HEK293 (cell line): ENCODE measurements around the gene IFNL1.

Experiments
- CTCF ChIA-PET: fragments of 350-600 bp; formaldehyde crosslinking; extraction: SDS; loops from one replicate; lab custom pipeline; 2021; ENCODE audit warnings: antibody characterized with exemption; lab: Yijun Ruan, JAX
- POLR2A ChIA-PET: fragments of 300-600 bp; formaldehyde crosslinking; extraction: SDS; loops from one replicate; lab custom pipeline; 2020; ENCODE audit warnings: antibody characterized with exemption, inconsistent platforms; lab: Yijun Ruan, JAX
- H3K27ac ChIP-seq: fragments of 200-500 bp; sonication (Bioruptor generic); 2 replicates; pipeline ENCODE4 v1.5.1; 2014; ENCODE audit warnings: low read depth, low read length, control low read depth, inconsistent platforms; ENCODE audit errors: extremely low read depth
- H3K36me3 ChIP-seq, 2 experiments: fragments of 200-500 bp in 1 of 2; sonication (Bioruptor generic) in 1 of 2; 1 replicate in 1 of 2; 2 replicates in 1 of 2; pipeline ENCODE4 v1.5.1; 2014 to 2017; ENCODE audit warnings: inconsistent platforms in 2 of 2, low read length in 2 of 2; ENCODE audit not compliant: control insufficient read depth in 2 of 2, insufficient read depth in 1 of 2
- H3K4me1 ChIP-seq: fragments of 200-500 bp; sonication (Bioruptor generic); 2 replicates; pipeline ENCODE4 v1.5.1; 2014; ENCODE audit warnings: mild to moderate bottlenecking, low read length, inconsistent platforms; ENCODE audit not compliant: control insufficient read depth, insufficient read depth
- H3K4me3 ChIP-seq: 2 replicates; pipeline ENCODE4 v1.5.1; 2011; ENCODE audit warnings: low read depth, mild to moderate bottlenecking, control low read depth, low read length, moderate library complexity
- H3K9me3 ChIP-seq: fragments of 200-500 bp; sonication (Bioruptor generic); 2 replicates; pipeline ENCODE4 v1.5.1; 2014; ENCODE audit warnings: low read depth, low read length, inconsistent platforms; ENCODE audit not compliant: control insufficient read depth, insufficient read depth
- GLI2 ChIP-seq: fragments of 450-650 bp; formaldehyde crosslinking; IDR thresholded peaks from 2 replicates; pipeline ENCODE4; 2017; ENCODE audit warnings: missing biosample characterization, missing genetic modification characterization, low read depth, borderline replicate concordance
- GLI4 ChIP-seq: fragments of 450-650 bp; formaldehyde crosslinking; IDR thresholded peaks from 2 replicates; pipeline ENCODE4 v1.5.1; 2016; ENCODE audit warnings: missing biosample characterization, missing genetic modification characterization
- HOXC10 ChIP-seq: sonication (generic); formaldehyde crosslinking; IDR thresholded peaks from 2 replicates; pipeline ENCODE4 v1.8.1; 2023; ENCODE audit warnings: mild to moderate bottlenecking, missing genetic modification reagents
- IKZF3 ChIP-seq: fragments of 450-650 bp; IDR thresholded peaks from 2 replicates; pipeline ENCODE4 v1.5.0; 2018; ENCODE audit warnings: missing biosample characterization, mild to moderate bottlenecking, missing genetic modification characterization, moderate library complexity
- KLF10 ChIP-seq: fragments of 450-650 bp; IDR thresholded peaks from 2 replicates; pipeline ENCODE4 v1.5.1; 2018; ENCODE audit warnings: missing biosample characterization, mild to moderate bottlenecking, missing genetic modification characterization
- KLF16 ChIP-seq: fragments of 450-650 bp; formaldehyde crosslinking; IDR thresholded peaks from 2 replicates; pipeline ENCODE4 v1.5.1; 2017; ENCODE audit warnings: missing biosample characterization, missing genetic modification characterization
- KLF17 ChIP-seq: fragments of 450-650 bp; formaldehyde crosslinking; IDR thresholded peaks from 2 replicates; pipeline ENCODE4 v1.5.1; 2016; ENCODE audit warnings: missing biosample characterization, missing genetic modification characterization
- KLF8 ChIP-seq: fragments of 450-650 bp; formaldehyde crosslinking; IDR thresholded peaks from 2 replicates; pipeline ENCODE4 v1.5.1; 2016; ENCODE audit warnings: missing biosample characterization, missing genetic modification characterization
- KLF9 ChIP-seq: fragments of 450-650 bp; formaldehyde crosslinking; IDR thresholded peaks from 2 replicates; pipeline ENCODE4 v1.5.1; 2016; ENCODE audit warnings: missing biosample characterization, missing genetic modification characterization, low read depth
- PRDM1 ChIP-seq: fragments of 450-650 bp; formaldehyde crosslinking; IDR thresholded peaks from 2 replicates; pipeline ENCODE4; 2016; ENCODE audit warnings: missing biosample characterization, missing genetic modification characterization
- RBAK ChIP-seq: fragments of 450-650 bp; formaldehyde crosslinking; IDR thresholded peaks from 2 replicates; pipeline ENCODE4 v1.5.1; 2016; ENCODE audit warnings: missing biosample characterization, missing genetic modification characterization
- SP3 ChIP-seq: fragments of 450-650 bp; formaldehyde crosslinking; IDR thresholded peaks from 2 replicates; pipeline ENCODE4 v1.5.1; 2016; ENCODE audit warnings: missing biosample characterization, missing genetic modification characterization
- TRIM28 ChIP-seq: IDR thresholded peaks from 2 replicates; pipeline ENCODE4 v1.6.1; 2011; ENCODE audit warnings: low read length, control low read depth, borderline replicate concordance
- ZBTB48 ChIP-seq: fragments of 450-650 bp; formaldehyde crosslinking; IDR thresholded peaks from 2 replicates; pipeline ENCODE4 v1.5.1; 2016; ENCODE audit warnings: missing biosample characterization, missing genetic modification characterization
- ZBTB8A ChIP-seq: fragments of 450-650 bp; formaldehyde crosslinking; IDR thresholded peaks from 2 replicates; pipeline ENCODE4 v1.5.1; 2016; ENCODE audit warnings: missing biosample characterization, missing genetic modification characterization
- ZFP41 ChIP-seq: fragments of 450-650 bp; formaldehyde crosslinking; IDR thresholded peaks from 2 replicates; pipeline ENCODE4 v1.5.1; 2016; ENCODE audit warnings: missing biosample characterization, missing genetic modification characterization, borderline replicate concordance
- ZNF10 ChIP-seq: fragments of 450-650 bp; formaldehyde crosslinking; IDR thresholded peaks from 2 replicates; pipeline ENCODE4 v1.5.1; 2017; ENCODE audit warnings: missing biosample characterization, missing genetic modification characterization
- ZNF140 ChIP-seq: fragments of 450-650 bp; formaldehyde crosslinking; IDR thresholded peaks from 2 replicates; pipeline ENCODE4 v1.5.1; 2016; ENCODE audit warnings: missing biosample characterization, missing genetic modification characterization
- ZNF155 ChIP-seq: fragments of 450-650 bp; formaldehyde crosslinking; IDR thresholded peaks from 2 replicates; pipeline ENCODE4 v1.5.1; 2016; ENCODE audit warnings: missing biosample characterization, missing genetic modification characterization
- ZNF221 ChIP-seq: fragments of 450-650 bp; formaldehyde crosslinking; IDR thresholded peaks from 2 replicates; pipeline ENCODE4 v1.5.1; 2017; ENCODE audit warnings: missing biosample characterization, missing genetic modification characterization, borderline replicate concordance
- ZNF223 ChIP-seq: fragments of 450-650 bp; formaldehyde crosslinking; IDR thresholded peaks from 2 replicates; pipeline ENCODE4 v1.5.1; 2016; ENCODE audit warnings: missing biosample characterization, missing genetic modification characterization
- ZNF324 ChIP-seq: fragments of 450-650 bp; formaldehyde crosslinking; IDR thresholded peaks from 2 replicates; pipeline ENCODE4 v1.5.1; 2016; ENCODE audit warnings: missing biosample characterization, missing genetic modification characterization
- ZNF350 ChIP-seq: fragments of 450-650 bp; formaldehyde crosslinking; IDR thresholded peaks from 2 replicates; pipeline ENCODE4 v1.5.0; 2017; ENCODE audit warnings: missing biosample characterization, mild to moderate bottlenecking, missing genetic modification characterization
- ZNF404 ChIP-seq: fragments of 450-650 bp; formaldehyde crosslinking; IDR thresholded peaks from 2 replicates; pipeline ENCODE4 v1.5.1; 2017; ENCODE audit warnings: missing biosample characterization, missing genetic modification characterization
- ZNF521 ChIP-seq: fragments of 450-650 bp; formaldehyde crosslinking; IDR thresholded peaks from 2 replicates; pipeline ENCODE4 v1.5.1; 2017; ENCODE audit warnings: missing biosample characterization, mild to moderate bottlenecking, missing genetic modification characterization
- ZNF555 ChIP-seq: fragments of 450-650 bp; formaldehyde crosslinking; conservative IDR thresholded peaks from 2 replicates; pipeline ENCODE4 v1.5.1; 2017; ENCODE audit warnings: missing biosample characterization, mild to moderate bottlenecking, missing genetic modification characterization, inconsistent platforms
- ZNF596 ChIP-seq: fragments of 450-650 bp; IDR thresholded peaks from 2 replicates; pipeline ENCODE4 v1.5.0; 2018; ENCODE audit warnings: missing biosample characterization, mild to moderate bottlenecking, missing genetic modification characterization, moderate library complexity
- ZNF610 ChIP-seq: fragments of 450-650 bp; formaldehyde crosslinking; IDR thresholded peaks from 2 replicates; pipeline ENCODE4 v1.5.1; 2016; ENCODE audit warnings: missing biosample characterization, missing genetic modification characterization, borderline replicate concordance
- ZNF623 ChIP-seq: fragments of 450-650 bp; formaldehyde crosslinking; IDR thresholded peaks from 2 replicates; pipeline ENCODE4 v1.5.1; 2016; ENCODE audit warnings: missing biosample characterization, missing genetic modification characterization
- ZSCAN23 ChIP-seq: fragments of 450-650 bp; formaldehyde crosslinking; IDR thresholded peaks from 2 replicates; pipeline ENCODE4 v1.5.1; 2016; ENCODE audit warnings: missing biosample characterization, missing genetic modification characterization
- TF ChIP-seq, protein P1 (sequence below): fragments of 450-650 bp; formaldehyde crosslinking; IDR thresholded peaks from 2 replicates; pipeline ENCODE4 v1.5.1; 2016; ENCODE audit warnings: missing biosample characterization, missing genetic modification characterization
- TF ChIP-seq, protein P2 (sequence below): fragments of 450-650 bp; formaldehyde crosslinking; IDR thresholded peaks from 2 replicates; pipeline ENCODE4 v1.5.1; 2016; ENCODE audit warnings: missing biosample characterization, missing genetic modification characterization
- TF ChIP-seq, protein P3 (sequence below): fragments of 450-650 bp; formaldehyde crosslinking; IDR thresholded peaks from 2 replicates; pipeline ENCODE4 v1.5.1; 2016; ENCODE audit warnings: missing biosample characterization, missing genetic modification characterization

IFNL1 gene

DNA sequence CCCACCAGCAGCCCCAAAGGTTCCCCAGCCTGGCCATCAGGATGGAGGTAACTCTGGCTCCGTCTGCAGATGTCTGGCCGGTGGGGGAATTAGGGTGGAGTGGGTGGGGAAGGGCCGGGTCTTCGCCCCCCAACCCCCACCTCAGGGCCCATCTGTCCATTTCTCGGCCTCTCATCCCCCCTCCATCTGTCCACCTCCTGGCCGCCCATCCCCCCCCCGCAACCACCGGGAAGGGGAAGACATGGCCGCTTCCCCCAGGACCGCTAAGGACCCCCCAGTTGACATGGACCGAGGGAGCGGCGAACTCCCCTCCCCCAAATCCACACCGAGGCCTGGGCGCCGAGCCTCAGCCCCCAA is 23.7 kb downstream of the IFNL1 start (continued):
- TF ChIP-seq, protein P1, sequence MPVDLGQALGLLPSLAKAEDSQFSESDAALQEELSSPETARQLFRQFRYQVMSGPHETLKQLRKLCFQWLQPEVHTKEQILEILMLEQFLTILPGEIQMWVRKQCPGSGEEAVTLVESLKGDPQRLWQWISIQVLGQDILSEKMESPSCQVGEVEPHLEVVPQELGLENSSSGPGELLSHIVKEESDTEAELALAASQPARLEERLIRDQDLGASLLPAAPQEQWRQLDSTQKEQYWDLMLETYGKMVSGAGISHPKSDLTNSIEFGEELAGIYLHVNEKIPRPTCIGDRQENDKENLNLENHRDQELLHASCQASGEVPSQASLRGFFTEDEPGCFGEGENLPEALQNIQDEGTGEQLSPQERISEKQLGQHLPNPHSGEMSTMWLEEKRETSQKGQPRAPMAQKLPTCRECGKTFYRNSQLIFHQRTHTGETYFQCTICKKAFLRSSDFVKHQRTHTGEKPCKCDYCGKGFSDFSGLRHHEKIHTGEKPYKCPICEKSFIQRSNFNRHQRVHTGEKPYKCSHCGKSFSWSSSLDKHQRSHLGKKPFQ (tag by site-specific recombination): no peak
- no peak for TF ChIP-seq ZNF10 (tag by site-specific recombination)
- no peak for TF ChIP-seq GLI4 (tag by site-specific recombination)
- TF ChIP-seq, protein P2, sequence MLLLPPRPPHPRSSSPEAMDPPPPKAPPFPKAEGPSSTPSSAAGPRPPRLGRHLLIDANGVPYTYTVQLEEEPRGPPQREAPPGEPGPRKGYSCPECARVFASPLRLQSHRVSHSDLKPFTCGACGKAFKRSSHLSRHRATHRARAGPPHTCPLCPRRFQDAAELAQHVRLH (tag by site-specific recombination): no peak
- TF ChIP-seq ZNF610 (tag by site-specific recombination): peak; percentile 75; the same call in 1 of the 2 replicates
- TF ChIP-seq, protein P3, sequence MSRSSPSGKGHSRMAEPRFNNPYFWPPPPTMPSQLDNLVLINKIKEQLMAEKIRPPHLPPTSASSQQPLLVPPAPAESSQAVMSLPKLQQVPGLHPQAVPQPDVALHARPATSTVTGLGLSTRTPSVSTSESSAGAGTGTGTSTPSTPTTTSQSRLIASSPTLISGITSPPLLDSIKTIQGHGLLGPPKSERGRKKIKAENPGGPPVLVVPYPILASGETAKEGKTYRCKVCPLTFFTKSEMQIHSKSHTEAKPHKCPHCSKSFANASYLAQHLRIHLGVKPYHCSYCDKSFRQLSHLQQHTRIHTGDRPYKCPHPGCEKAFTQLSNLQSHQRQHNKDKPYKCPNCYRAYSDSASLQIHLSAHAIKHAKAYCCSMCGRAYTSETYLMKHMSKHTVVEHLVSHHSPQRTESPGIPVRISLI (tag by site-specific recombination): no peak
- no peak for TF ChIP-seq ZNF324
- no peak for TF ChIP-seq ZNF221 (tag by site-specific recombination)
- TF ChIP-seq, all 188 proteins: peak for 6

DNA sequence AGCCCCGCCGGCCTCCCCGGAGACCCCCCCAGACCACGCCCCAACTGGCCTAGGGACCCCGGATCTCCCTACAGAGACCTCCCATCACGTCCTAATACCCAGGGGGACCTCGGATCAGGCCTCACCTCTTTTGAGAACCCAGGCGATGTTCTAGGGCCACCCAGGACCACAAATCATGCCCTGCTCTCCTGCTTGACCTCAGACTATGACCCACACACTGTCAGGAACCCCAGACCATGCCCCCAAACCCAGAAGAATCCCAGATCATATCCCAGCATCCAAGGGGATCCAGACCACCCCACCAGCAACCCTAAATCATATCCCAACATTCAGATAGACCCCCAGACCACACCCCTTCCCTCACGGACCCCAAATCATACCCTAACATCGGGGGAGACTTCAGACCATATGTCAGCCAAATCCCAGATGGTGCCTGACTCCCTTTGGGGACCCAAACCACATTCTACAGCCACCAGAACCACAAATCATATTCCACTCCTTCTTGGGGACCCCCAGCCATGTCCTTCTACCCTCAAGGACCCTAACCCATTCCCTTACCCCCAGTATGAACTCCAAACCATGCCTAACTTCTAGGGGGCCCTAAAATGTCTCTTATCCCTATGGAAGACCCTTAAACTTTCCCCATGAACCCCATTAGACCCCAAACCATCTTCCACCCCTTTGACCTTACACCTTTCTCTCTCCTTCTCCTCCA is 25.1 kb downstream of the IFNL1 start:
- ChIA-PET CTCF (interaction anchor here (0.8 kb wide), 1 partner anchor 123 kb away, joined by 3 read pairs; no protein-coding TSS in a partner anchor), POLR2A (interaction anchor here (0.6 to 1.1 kb wide), 5 partner anchors 11 to 115 kb away, joined by 3 to 7 read pairs (median 3); partner anchors contain the start of genes RPS16 and SAMD4B)
- Histone ChIP-seq H3K4me1 (peaks cover 9% of the 10 kb centered on the region), H3K27ac (no peak overlapping the region), H3K36me3 (peaks cover 18 to 22% of the 10 kb centered on the region in 2 experiments), H3K9me3 (no peaks in the 10 kb centered on the region), H3K4me3 (0 out of 2 replicates have a peak overlapping the region, but pooled peaks have one; percentile 1)
- TF ChIP-seq ZBTB48 (tag by site-specific recombination) (peak; percentile 97), KLF16 (tag by site-specific recombination) (no peak), KLF17 (tag by site-specific recombination) (no peak), ZFP41 (tag by site-specific recombination) (no peak), GLI2 (tag by site-specific recombination) (no peak), RBAK (tag by site-specific recombination) (peak; percentile 14; the same call in 1 of the 2 replicates), ZSCAN23 (tag by site-specific recombination) (no peak), SP3 (tag by site-specific recombination) (peak; percentile 53), ZNF140 (tag by site-specific recombination) (no peak), HOXC10 (no peak), IKZF3 (tag by site-specific recombination) (no peak), ZNF555 (tag by site-specific recombination) (no peak), ZNF350 (no peak), KLF10 (tag by site-specific recombination) (no peak), ZBTB8A (0 out of 2 replicates have a peak, but pooled peaks have one; percentile 18), ZNF521 (tag by site-specific recombination) (no peak), ZNF623 (tag by site-specific recombination) (peak; percentile 28; the same call in 1 of the 2 replicates), ZNF155 (tag by site-specific recombination) (no peak), ZNF596 (tag by site-specific recombination) (no peak), ZNF404 (tag by site-specific recombination) (0 out of 2 replicates have a peak, but pooled peaks have one; percentile 6), PRDM1 (tag by site-specific recombination) (no peak), TRIM28 (no peak), KLF9 (tag by site-specific recombination) (peak; percentile 72), ZNF223 (tag by site-specific recombination) (no peak), KLF8 (peak; percentile 53; the same call in 1 of the 2 replicates)
